Pancreas (tissue), 10 donors: ENCODE data around the gene SAFB. TPM values are rescaled to one million over a fixed set of nuclear protein-coding genes. Genes with fewer than 3 reads are reported as not detected.
A peak's percentile ranks its signal among the peaks of the same experiment; 100 is the strongest.

Source experiments
- ATAC-seq, 4 donors: fragments of 200-7000 bp; cut with Tn5 transposase; one replicate each; pipeline versions ENCODE4 v1.8.0 to v1.9.1; 2020; ENCODE audit warnings: mild to moderate bottlenecking in 4 of 4, moderate library complexity in 4 of 4
- DNase-seq, 6 donors: peaks; one replicate each; pipeline ENCODE4 v3.0.0-alpha.2; 2020
- FAIRE-seq: peaks from 2 replicates; lab custom pipeline; 2012; peaks lifted over from hg19 to GRCh38; lab: Jason Lieb, UNC
- H3K27ac ChIP-seq, 4 donors: fragments of 200-600 bp; sonication (generic); 1 replicate in 3 of 4; 2 replicates in 1 of 4; pipeline versions ENCODE4 v1.5.0 to v1.8.0; 2020
- H3K27me3 ChIP-seq, 4 donors: fragments of 200-600 bp; one replicate each; pipeline ENCODE4 v1.8.0; 2021
- H3K36me3 ChIP-seq, 3 donors: fragments of 200-600 bp; sonication (generic) in 1 of 3; one replicate each; pipeline versions ENCODE4 v1.5.0 to v1.8.0; 2020 to 2021
- H3K4me1 ChIP-seq, 3 donors: fragments of 200-600 bp; one replicate each; pipeline ENCODE4 v1.8.0; 2021
- H3K4me3 ChIP-seq, 4 donors: fragments of 200-600 bp; sonication (generic) in 2 of 4; one replicate each; pipeline versions ENCODE4 v1.5.0 to v1.8.0; 2020 to 2021
- H3K9me3 ChIP-seq, 4 donors: fragments of 200-600 bp; one replicate each; pipeline ENCODE4 v1.8.0; 2021
- WGBS, 2 donors: extraction: QIAGEN DNeasy Blood & Tissue Kit; methylation state at CpG; one replicate each; pipeline ENCODE4 v1.1.7; 2013; 5-methylcytosine and 5-hydroxymethylcytosine counted together
- intact Hi-C, 3 donors: fragments of 100-400 bp; cut with DNase I; formaldehyde crosslinking; loops; one replicate each; pipeline versions ENCODE4 v1.11.1 to v1.14.2; 2022
- polyA plus RNA-seq, 2 donors: library from polyadenylated mRNA; stranded (reverse); fragments of 200-250 nt; gene quantifications; one replicate each; pipeline ENCODE4 v1.2.3, GENCODE V29; 2013
- total RNA-seq, 6 donors: library from RNA; stranded (reverse); fragmentation: NEBNext Ultra II Directional in 4 of 6; extraction: Animal tissue kit (Norgen Biotek cat#: 25700) in 4 of 6; gene quantifications; one replicate each; pipeline versions ENCODE4 v1.2.1 to v1.2.4, GENCODE V29; 2021 to 2023
- TF ChIP-seq, protein P1 (sequence below), 4 donors: fragments of 200-600 bp; sonication (generic) in 3 of 4; IDR thresholded peaks; one replicate each; pipeline versions ENCODE4 v1.5.0 to v1.8.0; 2021; ENCODE audit warnings: antibody characterized with exemption in 4 of 4
- donor health status: healthy with polysubstance abuse.
- donor health status: DM: no; HTN: no; CAD: no; lungs with moderate emphysema.
- donor health status: DM: no; HTN: no; CAD: no.
- donor health status: control.
- donor health status: control.
- donor health status: Bipolar disorder and iron deficiency.
- donor health status: DM: yes; HTN: yes; CAD: no.
- donor health status: DM: no; HTN: no; CAD: no.
- donor health status: DM: no; HTN: no; CAD: no.
- donor health status: DM: yes; HTN: yes; CAD: no.

The SAFB gene
- total and polyA plus RNA-seq, 8 donors: 28.9 to 84.3 (median 42.7) TPM

GRCh38 chr19:5587071-5587455 lies 35.8 kb upstream of the SAFB start:
- Histone ChIP-seq H3K27ac (no peak overlapping the region), H3K9me3 (no peaks in the 10 kb centered on the region), H3K36me3 (peaks cover 2 to 57% (median 26%) of the 10 kb centered on the region in 3 donors), H3K4me3 (no peak overlapping the region), H3K27me3 (no peaks in the 10 kb centered on the region), H3K4me1 (no peaks in the 10 kb centered on the region)
- intact Hi-C loops: loop anchor here in 2 of 3 donors (10.0 kb wide), 1 partner anchor 552 kb away; no protein-coding TSS in a partner anchor
- DNase-seq (no peak), FAIRE-seq (no peak), ATAC-seq (peak in 1 of 4 donors; percentile 2)
- 91 to 93% methylated on average over 16 of the region's 16 CpGs for WGBS, 2 donors
- TF ChIP-seq, protein P1, sequence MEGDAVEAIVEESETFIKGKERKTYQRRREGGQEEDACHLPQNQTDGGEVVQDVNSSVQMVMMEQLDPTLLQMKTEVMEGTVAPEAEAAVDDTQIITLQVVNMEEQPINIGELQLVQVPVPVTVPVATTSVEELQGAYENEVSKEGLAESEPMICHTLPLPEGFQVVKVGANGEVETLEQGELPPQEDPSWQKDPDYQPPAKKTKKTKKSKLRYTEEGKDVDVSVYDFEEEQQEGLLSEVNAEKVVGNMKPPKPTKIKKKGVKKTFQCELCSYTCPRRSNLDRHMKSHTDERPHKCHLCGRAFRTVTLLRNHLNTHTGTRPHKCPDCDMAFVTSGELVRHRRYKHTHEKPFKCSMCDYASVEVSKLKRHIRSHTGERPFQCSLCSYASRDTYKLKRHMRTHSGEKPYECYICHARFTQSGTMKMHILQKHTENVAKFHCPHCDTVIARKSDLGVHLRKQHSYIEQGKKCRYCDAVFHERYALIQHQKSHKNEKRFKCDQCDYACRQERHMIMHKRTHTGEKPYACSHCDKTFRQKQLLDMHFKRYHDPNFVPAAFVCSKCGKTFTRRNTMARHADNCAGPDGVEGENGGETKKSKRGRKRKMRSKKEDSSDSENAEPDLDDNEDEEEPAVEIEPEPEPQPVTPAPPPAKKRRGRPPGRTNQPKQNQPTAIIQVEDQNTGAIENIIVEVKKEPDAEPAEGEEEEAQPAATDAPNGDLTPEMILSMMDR (IDR thresholded peaks at IDR 0.05): no peak

GRCh38 chr19:5587661-5588060 lies 35.2 kb upstream of the SAFB start:
- H3K4me3 ChIP-seq: no peak overlapping the region
- WGBS, 2 donors: 82% methylated on average over 22 to 23 of the region's 23 CpGs
- no peaks in the 10 kb centered on the region for H3K4me1 ChIP-seq
- intact Hi-C loops: loop anchor here in 2 of 3 donors (10.0 kb wide), 1 partner anchor 553 kb away; no protein-coding TSS in a partner anchor
- H3K9me3 ChIP-seq: no peaks in the 10 kb centered on the region
- DNase-seq (no peak), ATAC-seq (peak in 1 of 4 donors; percentile 5), FAIRE-seq (no peak)
- peaks cover 4 to 63% (median 31%) of the 10 kb centered on the region in 3 donors for H3K36me3 ChIP-seq
- no peaks in the 10 kb centered on the region for H3K27me3 ChIP-seq
- no peak overlapping the region for H3K27ac ChIP-seq
- TF ChIP-seq, protein P1 (IDR thresholded peaks at IDR 0.05): no peak

- DNase-seq (no peak), FAIRE-seq (no peak), ATAC-seq (no peak)
- intact Hi-C loops: loop anchor here in 2 of 3 donors (10.0 kb wide), 1 partner anchor 554 kb away; no protein-coding TSS in a partner anchor
- Histone ChIP-seq H3K4me1 (no peaks in the 10 kb centered on the region), H3K4me3 (no peak overlapping the region), H3K36me3 (peaks cover 9 to 70% (median 39%) of the 10 kb centered on the region in 3 donors), H3K27me3 (no peaks in the 10 kb centered on the region), H3K9me3 (no peaks in the 10 kb centered on the region), H3K27ac (no peak overlapping the region)
- TF ChIP-seq, protein P1 (IDR thresholded peaks at IDR 0.05): no peak
- 92 to 93% methylated on average over 10 of the region's 10 CpGs for WGBS, 2 donors
Measured at GRCh38 chr19:5588441-5588840, 34.4 kb upstream of the SAFB start.

DNA sequence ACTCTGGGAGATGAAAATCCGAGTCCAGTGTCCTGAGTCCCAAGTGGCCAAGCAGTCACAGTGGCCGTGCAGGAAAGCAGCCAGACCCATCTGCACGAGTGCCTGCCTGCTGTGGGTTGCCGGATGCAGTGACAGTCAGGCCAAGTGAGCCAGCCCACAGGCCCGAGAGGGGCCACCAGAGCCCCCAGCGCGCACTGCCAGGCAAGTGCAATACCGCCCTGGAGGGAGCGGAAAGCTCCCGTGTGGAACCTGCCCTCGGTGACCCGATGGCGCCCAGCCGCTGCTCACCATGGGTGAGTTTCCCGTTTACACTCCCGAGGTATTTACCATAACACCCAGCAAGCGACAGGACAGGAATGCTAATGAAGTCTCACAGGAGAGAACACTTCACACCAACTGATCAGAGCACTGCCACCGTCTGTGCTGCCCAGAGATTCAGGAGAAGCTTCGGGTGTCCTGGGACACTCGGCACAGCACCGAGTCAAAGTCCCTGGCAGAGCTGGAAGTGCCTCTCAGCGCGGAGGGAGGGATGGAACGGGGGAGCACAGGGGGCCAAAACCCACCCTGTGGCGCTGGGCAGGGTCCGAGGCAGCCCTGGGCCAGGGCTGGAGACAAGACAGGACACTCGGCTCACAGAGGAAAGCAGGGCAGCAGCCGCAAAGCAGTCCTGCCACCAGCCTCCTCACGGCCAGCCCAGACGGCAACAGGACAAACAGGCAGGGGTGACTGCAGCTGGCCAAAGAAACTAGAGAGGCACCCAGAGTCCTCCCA lies 33.8 kb upstream of the SAFB start:
- Histone ChIP-seq H3K4me3 (no peak overlapping the region), H3K4me1 (no peaks in the 10 kb centered on the region), H3K36me3 (peaks cover 9 to 77% (median 45%) of the 10 kb centered on the region in 3 donors), H3K27ac (no peak overlapping the region), H3K9me3 (no peaks in the 10 kb centered on the region), H3K27me3 (no peaks in the 10 kb centered on the region)
- ATAC-seq (no peak), FAIRE-seq (no peak), DNase-seq (no peak)
- intact Hi-C loops: loop anchor here in 2 of 3 donors (10.0 kb wide), 1 partner anchor 554 kb away; no protein-coding TSS in a partner anchor
- WGBS, 2 donors: 84 to 87% methylated on average over 30 of the region's 30 CpGs
- TF ChIP-seq, protein P1 (IDR thresholded peaks at IDR 0.05): no peak
